ENCODE results near the gene GAD1. TPM values are rescaled to one million over a fixed set of nuclear protein-coding genes. Genes with fewer than 3 reads are reported as not detected.

Gene GAD1
- total RNA-seq, 1 donor from 2014 or later, result 4.9 TPM

GRCh38 chr2:170815746-170816503 lies 762 bp upstream of the GAD1 start:
- Histone ChIP-seq H3K4me3 (ENCODE audit: low read depth, low read length) (peak overlapping the region; percentile 47), H3K27me3 (ENCODE audit: control insufficient read depth, insufficient read depth, low read length) (peaks cover 53% of the 10 kb centered on the region), H3K36me3 (ENCODE audit: control insufficient read depth, insufficient read depth, low read length) (no peaks in the 10 kb centered on the region)
- TF ChIP-seq CTCF (IDR thresholded peaks at IDR 0.05; ENCODE audit: insufficient read depth, low read length, poor library complexity, severe bottlenecking), result peak; percentile 81
- DNase-seq (ENCODE audit: low read depth), result no peak

GRCh38 chr2:170817093-170818035 lies 677 bp downstream of the GAD1 start:
- H3K27me3 ChIP-seq (ENCODE audit: control insufficient read depth, insufficient read depth, low read length), result peaks cover 68% of the 10 kb centered on the region
- no peaks in the 10 kb centered on the region for H3K36me3 ChIP-seq (ENCODE audit: control insufficient read depth, insufficient read depth, low read length)
- no peak for TF ChIP-seq CTCF (IDR thresholded peaks at IDR 0.05; ENCODE audit: insufficient read depth, low read length, poor library complexity, severe bottlenecking)
- peak overlapping the region; percentile 47 for H3K4me3 ChIP-seq (ENCODE audit: low read depth, low read length)
- DNase-seq (ENCODE audit: low read depth), result no peak

GRCh38 chr2:170818036-170818751 lies 1.5 kb downstream of the GAD1 start:
- Histone ChIP-seq H3K27me3 (ENCODE audit: control insufficient read depth, insufficient read depth, low read length) (peaks cover 74% of the 10 kb centered on the region), H3K4me3 (ENCODE audit: low read depth, low read length) (peak overlapping the region; percentile 47), H3K36me3 (ENCODE audit: control insufficient read depth, insufficient read depth, low read length) (no peaks in the 10 kb centered on the region)
- no peak for DNase-seq (ENCODE audit: low read depth)
- no peak for TF ChIP-seq CTCF (IDR thresholded peaks at IDR 0.05; ENCODE audit: insufficient read depth, low read length, poor library complexity, severe bottlenecking)

GRCh38 chr2:170818752-170819470 lies 2.2 kb downstream of the GAD1 start:
- peaks cover 72% of the 10 kb centered on the region for H3K27me3 ChIP-seq (ENCODE audit: control insufficient read depth, insufficient read depth, low read length)
- DNase-seq (ENCODE audit: low read depth), result no peak
- H3K36me3 ChIP-seq (ENCODE audit: control insufficient read depth, insufficient read depth, low read length), result no peaks in the 10 kb centered on the region
- peak overlapping the region; percentile 47 for H3K4me3 ChIP-seq (ENCODE audit: low read depth, low read length)
- no peak for TF ChIP-seq CTCF (IDR thresholded peaks at IDR 0.05; ENCODE audit: insufficient read depth, low read length, poor library complexity, severe bottlenecking)

Data from kidney epithelial cell (primary cell).